SU-DHL-6 (cell line): ENCODE measurements around the gene SSC4D.

Experiments
- CTCF ChIP-seq: fragments of 200-600 bp; sonication (generic); IDR thresholded peaks from one replicate; pipeline ENCODE4 v1.5.1; 2017; ENCODE audit warnings: antibody characterized with exemption, mild to moderate bottlenecking, low read length, moderate library complexity; ENCODE audit not compliant: insufficient read depth, poor library complexity, severe bottlenecking
- EZH2phosphoT487 ChIP-seq: fragments of 200-600 bp; sonication (generic), shearing (Covaris generic); conservative IDR thresholded peaks from 2 replicates; pipeline ENCODE4 v1.6.1; 2018; ENCODE audit warnings: mild to moderate bottlenecking, antibody characterized with exemption, low read length, moderate library complexity, mixed read lengths

GRCh38 chr7:76425156-76425555 lies 15.7 kb upstream of the SSC4D start:
- TF ChIP-seq CTCF = no peak
- no peak for TF ChIP-seq EZH2phosphoT487
